ENCODE measurements around the gene UBR7.

Gene UBR7

GRCh38 chr14:93223565-93223964 is 16.5 kb downstream of the UBR7 start:
- no peak for TF ChIP-seq CTCF (IDR thresholded peaks at IDR 0.05)

DNA sequence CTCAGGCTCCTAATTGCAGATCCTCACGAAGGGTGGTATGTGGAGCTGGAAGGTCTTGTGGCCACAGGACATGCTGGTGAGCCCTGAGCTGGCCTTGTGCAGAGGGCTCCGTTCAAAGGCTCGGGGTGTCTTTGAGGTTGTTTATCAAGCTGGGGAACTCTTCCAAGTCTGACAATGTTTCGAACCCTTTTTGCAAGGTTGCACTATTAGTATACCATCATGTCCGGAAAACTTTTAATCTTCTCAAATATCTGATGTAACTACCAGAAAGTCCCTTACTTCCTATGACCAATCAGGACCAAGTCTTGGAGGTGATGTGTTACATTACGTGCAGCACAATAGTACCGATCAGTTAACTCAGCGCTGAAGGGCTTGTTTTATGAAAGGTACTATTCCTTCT is 21.5 kb downstream of the UBR7 start:
- TF ChIP-seq CTCF (IDR thresholded peaks at IDR 0.05), result no peak

DNA sequence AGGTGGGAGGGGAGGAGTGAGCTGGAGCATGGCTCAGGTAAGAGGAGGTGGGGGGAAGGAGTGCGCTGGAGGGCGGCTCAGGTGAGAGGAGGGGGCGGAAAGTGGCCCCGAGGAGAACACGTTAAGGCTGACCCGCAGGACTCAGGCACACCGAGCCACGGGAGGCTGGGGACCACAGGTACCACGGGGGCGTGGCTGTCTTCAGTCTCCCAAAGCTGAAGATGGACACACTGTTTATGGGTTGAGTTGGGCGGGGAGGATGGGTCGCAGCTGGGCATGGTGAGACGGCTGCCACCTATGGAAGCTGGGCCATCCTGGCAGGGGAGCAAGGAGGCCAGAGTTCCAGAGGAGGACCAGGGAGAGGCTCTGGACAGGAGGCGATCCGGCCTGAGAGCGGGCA is 23.5 kb downstream of the UBR7 start:
- no peak for TF ChIP-seq CTCF (IDR thresholded peaks at IDR 0.05)

DNA sequence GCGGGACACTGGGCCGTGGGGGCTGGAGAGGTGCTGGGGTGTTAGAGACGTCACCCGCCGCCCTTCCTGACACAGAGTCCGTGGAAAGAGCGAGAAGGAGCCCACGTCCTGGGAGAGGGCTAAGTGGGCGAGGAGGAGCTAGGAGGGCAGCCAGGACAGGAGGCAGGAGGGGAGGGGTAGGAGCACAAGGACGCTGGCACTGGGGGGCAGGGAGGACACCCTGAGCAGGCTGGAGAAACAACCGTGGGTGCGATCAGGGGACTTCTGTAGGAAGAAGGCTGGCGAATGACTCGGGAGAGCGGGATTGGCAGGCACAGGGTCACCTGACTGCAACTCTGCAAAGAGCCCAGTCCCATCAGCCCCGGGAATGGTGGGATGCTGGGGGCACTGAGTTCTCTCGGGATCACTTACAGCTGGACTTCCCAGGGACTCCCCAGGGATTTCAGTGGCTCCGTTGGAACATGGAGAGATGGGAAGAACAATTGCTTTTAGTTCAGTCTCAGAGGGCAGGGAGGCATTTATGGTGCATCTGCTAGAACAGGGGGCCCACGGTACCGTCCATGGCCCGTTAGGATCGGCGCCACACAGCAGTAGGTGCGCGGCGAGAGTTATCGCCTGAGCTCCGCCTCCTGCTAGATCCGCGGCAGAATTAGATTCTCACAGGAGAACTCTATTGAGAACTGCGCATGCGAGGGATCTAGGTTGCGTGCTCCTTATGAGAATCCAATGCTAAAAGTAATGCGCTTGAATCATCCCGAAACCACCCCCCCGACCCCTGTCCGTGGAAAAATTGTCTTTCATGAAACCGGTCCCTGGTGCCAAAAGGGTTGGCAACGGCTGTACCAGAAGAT is 24.3 kb downstream of the UBR7 start:
- TF ChIP-seq CTCF (IDR thresholded peaks at IDR 0.05), result no peak

DNA sequence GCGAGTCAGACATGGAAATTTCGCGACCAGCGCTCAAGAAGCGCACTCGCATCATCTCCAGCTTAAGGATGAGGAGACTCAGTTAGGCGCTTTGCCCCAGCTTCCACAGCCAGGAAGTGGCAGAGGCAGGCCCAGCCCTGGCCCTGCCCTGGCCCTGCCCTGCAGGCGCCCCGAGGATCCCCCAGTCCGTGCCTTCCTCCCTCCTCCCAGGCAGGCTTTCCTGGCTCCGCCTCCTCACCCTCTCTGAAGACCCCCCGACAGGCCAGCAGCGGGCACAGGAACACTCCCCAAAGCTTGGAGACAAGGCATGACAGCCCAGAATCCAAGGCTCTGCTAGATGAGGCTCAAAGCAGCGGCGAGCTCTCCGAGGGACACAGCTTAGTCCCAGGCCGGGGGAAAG is 25.1 kb downstream of the UBR7 start:
- TF ChIP-seq CTCF (IDR thresholded peaks at IDR 0.05), result no peak

- no peak for TF ChIP-seq CTCF (IDR thresholded peaks at IDR 0.05)
Observed at GRCh38 chr14:93234798-93235197, 27.7 kb downstream of the UBR7 start.

GRCh38 chr14:93239869-93240677 is 33.0 kb downstream of the UBR7 start:
- TF ChIP-seq CTCF (IDR thresholded peaks at IDR 0.05), result no peak

Measured in LNCAP (cell line).